Measurements from ENCODE around the gene CDK5RAP1. TPM values are rescaled to one million over a fixed set of nuclear protein-coding genes. Genes with fewer than 3 reads are reported as not detected.
"Not testable (repeated sequence)": the region's sequence is repeated elsewhere in the genome, so short reads cannot be mapped to it uniquely, and the experiment has no call there.

CDK5RAP1 gene
- total RNA-seq, 1 donor from 2014 or later: 42.0 TPM

DNA sequence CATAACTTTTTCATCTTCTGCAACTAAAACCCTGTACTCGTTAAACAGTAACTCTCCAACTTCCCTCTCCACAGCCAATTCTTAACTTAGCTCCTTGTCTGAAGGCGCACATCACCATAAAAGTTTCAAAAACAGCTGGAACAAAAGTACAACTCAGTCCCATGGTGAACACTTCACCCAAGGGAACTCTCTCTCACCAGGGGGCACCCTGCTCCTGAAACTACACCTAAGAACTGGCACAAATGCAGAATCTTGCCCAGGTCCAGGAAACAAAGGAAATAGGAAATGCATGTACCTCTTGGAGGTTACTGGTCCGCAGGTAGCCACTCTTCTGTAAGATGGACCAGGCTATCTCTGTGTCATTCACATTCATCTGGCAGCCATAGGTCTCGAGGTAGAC lies 6.6 kb downstream of the CDK5RAP1 start:
- H3F3A ChIP-seq (ENCODE audit: low read depth): no peaks in the 10 kb centered on the region
- H3K27ac ChIP-seq: no peak overlapping the region
- no peak overlapping the region for H3K27ac Mint-ChIP-seq
- no peak overlapping the region for H3K9ac ChIP-seq
- H2AFZ ChIP-seq (replicated peaks): no peak overlapping the region
- peaks cover 13% of the 10 kb centered on the region for H3K36me3 ChIP-seq
- peaks cover under 1% of the 10 kb centered on the region for H3K9me3 Mint-ChIP-seq
- peaks cover 2% of the 10 kb centered on the region for H3K4me1 Mint-ChIP-seq
- peaks cover 40% of the 10 kb centered on the region for H3K79me2 ChIP-seq (ENCODE audit: low read depth)
- no peak overlapping the region for H3K4me3 Mint-ChIP-seq
- peaks cover 17% of the 10 kb centered on the region for H3K36me3 Mint-ChIP-seq
- H3K27me3 ChIP-seq: no peaks in the 10 kb centered on the region
- H4K20me1 ChIP-seq (ENCODE audit: low read depth): peaks cover 9% of the 10 kb centered on the region
- H3K27me3 Mint-ChIP-seq (ENCODE audit: insufficient read depth, low read depth): no peaks in the 10 kb centered on the region
- no peaks in the 10 kb centered on the region for H3K9me3 ChIP-seq (ENCODE audit: low read depth)
- no peaks in the 10 kb centered on the region for H3K4me1 ChIP-seq
- no peak overlapping the region for H3K4me3 ChIP-seq
- H3K4me2 ChIP-seq: no peak overlapping the region
- TF ChIP-seq, protein P1, sequence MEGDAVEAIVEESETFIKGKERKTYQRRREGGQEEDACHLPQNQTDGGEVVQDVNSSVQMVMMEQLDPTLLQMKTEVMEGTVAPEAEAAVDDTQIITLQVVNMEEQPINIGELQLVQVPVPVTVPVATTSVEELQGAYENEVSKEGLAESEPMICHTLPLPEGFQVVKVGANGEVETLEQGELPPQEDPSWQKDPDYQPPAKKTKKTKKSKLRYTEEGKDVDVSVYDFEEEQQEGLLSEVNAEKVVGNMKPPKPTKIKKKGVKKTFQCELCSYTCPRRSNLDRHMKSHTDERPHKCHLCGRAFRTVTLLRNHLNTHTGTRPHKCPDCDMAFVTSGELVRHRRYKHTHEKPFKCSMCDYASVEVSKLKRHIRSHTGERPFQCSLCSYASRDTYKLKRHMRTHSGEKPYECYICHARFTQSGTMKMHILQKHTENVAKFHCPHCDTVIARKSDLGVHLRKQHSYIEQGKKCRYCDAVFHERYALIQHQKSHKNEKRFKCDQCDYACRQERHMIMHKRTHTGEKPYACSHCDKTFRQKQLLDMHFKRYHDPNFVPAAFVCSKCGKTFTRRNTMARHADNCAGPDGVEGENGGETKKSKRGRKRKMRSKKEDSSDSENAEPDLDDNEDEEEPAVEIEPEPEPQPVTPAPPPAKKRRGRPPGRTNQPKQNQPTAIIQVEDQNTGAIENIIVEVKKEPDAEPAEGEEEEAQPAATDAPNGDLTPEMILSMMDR (IDR thresholded peaks at IDR 0.05): no peak
- TF ChIP-seq EZH2 (IDR thresholded peaks at IDR 0.05) (no peak), EZH2phosphoT487 (IDR thresholded peaks at IDR 0.05) (no peak)
- no peak for DNase-seq (ENCODE audit: low spot score)

DNA sequence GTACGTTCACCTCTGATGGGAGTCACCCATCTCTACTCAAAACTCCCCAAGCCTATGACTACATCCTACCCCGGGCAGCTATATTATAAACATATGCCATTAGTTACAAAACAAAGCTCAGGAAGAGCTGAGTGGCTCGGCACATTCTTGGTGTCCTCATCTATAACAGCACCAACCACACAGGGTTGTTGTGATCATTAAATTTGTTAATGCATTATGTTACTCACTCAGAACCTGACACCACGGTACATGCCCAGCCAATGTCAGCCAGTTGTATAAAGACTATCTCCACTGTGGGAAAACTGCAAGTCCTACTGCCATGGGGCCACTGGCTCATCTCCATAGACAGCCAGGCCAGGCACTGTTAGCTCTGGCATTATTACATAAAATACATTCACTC lies 7.7 kb downstream of the CDK5RAP1 start:
- no peak overlapping the region for H2AFZ ChIP-seq (replicated peaks)
- H4K20me1 ChIP-seq (ENCODE audit: low read depth): peaks cover 3% of the 10 kb centered on the region
- no peaks in the 10 kb centered on the region for H3K9me3 ChIP-seq (ENCODE audit: low read depth)
- no peak overlapping the region for H3K9ac ChIP-seq
- H3K27ac ChIP-seq: no peak overlapping the region
- H3K4me3 Mint-ChIP-seq: no peak overlapping the region
- no peaks in the 10 kb centered on the region for H3F3A ChIP-seq (ENCODE audit: low read depth)
- no peak for TF ChIP-seq EZH2 (IDR thresholded peaks at IDR 0.05)
- TF ChIP-seq, protein P1 (IDR thresholded peaks at IDR 0.05): no peak
- no peak for TF ChIP-seq EZH2phosphoT487 (IDR thresholded peaks at IDR 0.05)
- no peak overlapping the region for H3K4me3 ChIP-seq
- no peak for DNase-seq (ENCODE audit: low spot score)
- H3K4me1 Mint-ChIP-seq: peaks cover 2% of the 10 kb centered on the region
- H3K36me3 ChIP-seq: peaks cover 13% of the 10 kb centered on the region
- no peaks in the 10 kb centered on the region for H3K27me3 ChIP-seq
- no peak overlapping the region for H3K27ac Mint-ChIP-seq
- H3K27me3 Mint-ChIP-seq (ENCODE audit: insufficient read depth, low read depth): no peaks in the 10 kb centered on the region
- peaks cover 20% of the 10 kb centered on the region for H3K36me3 Mint-ChIP-seq
- no peak overlapping the region for H3K4me2 ChIP-seq
- no peaks in the 10 kb centered on the region for H3K4me1 ChIP-seq
- H3K9me3 Mint-ChIP-seq: peaks cover 2% of the 10 kb centered on the region
- peaks cover 29% of the 10 kb centered on the region for H3K79me2 ChIP-seq (ENCODE audit: low read depth)

DNA sequence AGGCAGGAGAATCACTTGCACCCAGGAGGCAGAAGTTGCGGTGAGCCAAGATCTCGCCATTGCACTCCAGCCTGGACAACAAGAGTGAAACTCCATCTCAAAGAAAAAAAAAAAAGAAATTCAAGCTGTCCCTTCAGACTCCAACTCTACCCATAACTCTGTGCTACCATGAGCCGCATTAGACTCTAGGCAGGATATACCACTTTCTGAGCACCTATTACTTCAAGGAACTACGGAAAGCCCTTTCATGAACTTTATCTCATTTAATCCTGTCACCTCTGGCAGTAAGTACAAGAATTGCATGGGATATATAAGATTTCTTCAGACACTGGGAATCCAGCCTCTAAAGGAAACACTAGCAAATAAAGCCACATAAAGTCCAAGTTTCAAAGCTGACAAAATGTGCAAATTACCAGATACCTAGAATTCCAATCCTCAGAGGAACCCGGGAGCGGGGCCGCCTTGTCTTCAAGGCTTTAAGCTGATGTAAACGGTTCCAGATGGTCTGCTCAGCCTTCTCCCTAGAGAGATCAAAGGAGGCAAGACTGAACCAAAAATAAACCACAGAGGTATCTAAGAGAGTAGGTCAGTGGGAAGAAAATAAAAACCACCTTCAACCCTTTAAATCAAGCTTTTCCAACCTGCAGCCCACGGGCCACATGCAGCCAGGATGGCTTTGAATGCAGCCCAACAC lies 9.4 kb downstream of the CDK5RAP1 start:
- Histone ChIP-seq H3K4me1 (no peaks in the 10 kb centered on the region), H3K9ac (no peak overlapping the region), H3K9me3 (ENCODE audit: low read depth) (no peaks in the 10 kb centered on the region), H2AFZ (replicated peaks) (no peak overlapping the region), H4K20me1 (ENCODE audit: low read depth) (no peaks in the 10 kb centered on the region), H3K27me3 (no peaks in the 10 kb centered on the region), H3K4me2 (no peak overlapping the region), H3F3A (ENCODE audit: low read depth) (no peaks in the 10 kb centered on the region), H3K27ac (no peak overlapping the region), H3K4me3 (no peak overlapping the region), H3K79me2 (ENCODE audit: low read depth) (peaks cover 13% of the 10 kb centered on the region), H3K36me3 (peaks cover 13% of the 10 kb centered on the region)
- no peaks in the 10 kb centered on the region for H3K27me3 Mint-ChIP-seq (ENCODE audit: insufficient read depth, low read depth)
- TF ChIP-seq EZH2phosphoT487 (IDR thresholded peaks at IDR 0.05) (no peak), EZH2 (IDR thresholded peaks at IDR 0.05) (no peak)
- TF ChIP-seq, protein P1 (IDR thresholded peaks at IDR 0.05): no peak
- DNase-seq (ENCODE audit: low spot score): no peak
- peaks cover 24% of the 10 kb centered on the region for H3K36me3 Mint-ChIP-seq
- peaks cover 2% of the 10 kb centered on the region for H3K4me1 Mint-ChIP-seq
- peaks cover 2% of the 10 kb centered on the region for H3K9me3 Mint-ChIP-seq
- no peak overlapping the region for H3K4me3 Mint-ChIP-seq
- no peak overlapping the region for H3K27ac Mint-ChIP-seq

DNA sequence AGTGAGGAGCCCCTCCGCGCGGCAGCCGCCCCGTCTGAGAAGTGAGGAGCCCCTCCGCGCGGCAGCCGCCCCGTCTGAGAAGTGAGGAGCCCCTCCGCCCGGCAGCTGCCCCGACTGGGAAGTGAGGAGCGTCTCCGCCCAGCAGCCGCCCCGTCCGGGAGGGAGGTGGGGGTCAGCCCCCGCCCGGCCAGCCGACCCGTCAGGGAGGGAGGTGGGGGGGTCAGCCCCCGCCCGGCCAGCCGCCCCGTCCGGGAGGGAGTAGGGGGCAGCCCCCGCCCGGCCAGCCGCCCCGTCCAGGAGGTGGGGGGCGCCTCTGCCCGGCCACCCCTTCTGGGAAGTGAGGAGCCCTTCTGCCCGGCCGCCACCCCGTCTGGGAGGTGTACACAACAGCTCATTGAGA lies 12.0 kb downstream of the CDK5RAP1 start:
- not testable (repeated sequence) for H3K9me3 ChIP-seq (ENCODE audit: low read depth); H4K20me1 ChIP-seq (ENCODE audit: low read depth); DNase-seq (ENCODE audit: low spot score); H3K27me3 Mint-ChIP-seq (ENCODE audit: insufficient read depth, low read depth); H3F3A ChIP-seq (ENCODE audit: low read depth); H3K4me3 ChIP-seq; H3K4me1 ChIP-seq; H3K27ac ChIP-seq; H3K9ac ChIP-seq; H3K4me3 Mint-ChIP-seq; H3K4me2 ChIP-seq; H2AFZ ChIP-seq (replicated peaks); H3K79me2 ChIP-seq (ENCODE audit: low read depth); H3K4me1 Mint-ChIP-seq; H3K27me3 ChIP-seq; H3K9me3 Mint-ChIP-seq; H3K27ac Mint-ChIP-seq
- peaks cover 30% of the 10 kb centered on the region for H3K36me3 Mint-ChIP-seq
- H3K36me3 ChIP-seq: peaks cover 13% of the 10 kb centered on the region
